HK-2 (cell line): ENCODE measurements around the gene SNX9.
"Not testable (repeated sequence)": the region's sequence is repeated elsewhere in the genome, so short reads cannot be mapped to it uniquely, and the experiment has no call there.

Source experiments
- DNase-seq: peaks from one replicate; pipeline ENCODE4 v3.0.0-alpha.2; 2018; ENCODE audit not compliant: unreplicated experiment

SNX9 gene

DNA sequence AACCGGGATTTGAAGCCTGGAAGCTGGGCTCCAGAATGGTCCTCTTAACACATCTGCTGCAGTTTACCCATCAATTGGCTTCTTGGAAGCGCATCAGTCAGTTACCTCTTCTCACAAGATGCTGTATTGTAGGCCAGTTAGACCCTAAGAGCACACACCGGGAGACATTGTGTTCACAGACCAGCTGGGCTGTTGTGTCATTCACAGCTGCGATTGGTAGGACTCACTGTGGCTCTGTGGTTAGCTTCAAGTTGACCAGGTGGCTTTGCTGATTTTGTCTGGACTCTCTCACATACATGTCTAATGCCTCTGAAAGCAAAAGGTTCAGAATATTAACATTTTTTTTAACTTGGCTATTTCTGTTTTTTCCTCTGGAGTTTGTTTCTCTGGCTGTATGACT is 64.8 kb downstream of the SNX9 start:
- no peak for DNase-seq

DNA sequence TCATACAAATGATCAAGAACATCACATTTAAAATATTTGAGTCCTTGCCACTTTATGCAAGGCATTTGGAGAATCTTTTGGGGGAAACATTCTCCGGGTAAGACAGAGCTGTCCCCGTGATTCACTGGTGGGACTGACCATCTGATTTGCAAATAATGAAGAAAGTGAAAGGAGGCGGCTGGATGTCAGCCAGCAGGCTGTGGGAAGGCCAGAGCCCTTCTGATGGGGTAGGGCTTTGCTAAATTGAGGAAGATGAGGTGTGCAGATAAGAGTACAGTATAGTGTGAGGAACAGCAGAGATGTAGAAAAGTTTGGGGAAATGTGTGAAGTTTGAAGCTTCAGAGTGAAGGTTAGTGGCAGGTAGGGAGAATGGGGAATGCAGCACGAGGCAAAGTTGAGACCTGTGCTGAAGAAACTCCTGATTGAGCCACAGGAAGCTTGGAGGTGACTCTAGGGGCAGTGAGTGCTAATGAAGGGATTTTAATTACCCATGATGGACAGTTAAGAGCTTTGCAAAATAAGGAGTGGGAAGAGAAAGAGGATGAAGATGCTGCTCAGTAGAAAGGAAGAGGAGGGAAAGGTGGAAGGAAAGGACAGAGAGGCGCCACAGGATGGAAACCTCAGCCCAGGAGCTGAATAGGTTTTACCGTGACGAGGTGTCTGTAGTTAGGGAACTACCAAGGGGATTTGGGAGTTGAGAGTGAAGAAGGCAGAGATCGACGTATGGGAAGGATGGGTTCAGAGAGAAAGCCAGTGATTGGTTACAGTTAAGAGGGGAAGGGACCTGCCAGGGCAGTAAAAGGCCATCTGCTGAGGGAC is 68.7 kb downstream of the SNX9 start:
- no peak for DNase-seq

DNA sequence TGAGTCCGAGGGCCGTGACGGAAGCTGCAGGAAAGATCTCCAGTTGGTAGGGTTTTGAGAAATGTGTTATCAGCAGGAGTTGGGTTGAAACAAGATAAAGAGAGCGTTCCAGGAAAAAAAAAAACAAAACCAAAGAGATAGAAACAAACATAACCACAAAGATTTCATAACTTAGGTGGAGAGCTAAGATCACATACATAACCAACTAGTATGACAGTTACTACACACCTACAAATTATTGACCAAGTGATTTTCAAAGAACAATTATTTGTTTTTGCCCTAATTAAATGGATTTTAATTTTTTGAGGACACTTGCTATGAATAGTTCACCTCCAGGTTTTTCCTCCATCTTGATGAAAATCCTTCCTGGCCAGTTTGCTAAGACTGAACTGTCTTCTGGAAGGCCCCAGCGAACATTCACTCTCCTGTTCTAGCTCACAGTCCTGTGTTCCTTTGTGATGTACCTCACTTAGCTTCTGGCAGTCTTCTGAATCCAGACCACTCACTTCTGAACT is 69.4 kb downstream of the SNX9 start:
- DNase-seq = no peak

DNA sequence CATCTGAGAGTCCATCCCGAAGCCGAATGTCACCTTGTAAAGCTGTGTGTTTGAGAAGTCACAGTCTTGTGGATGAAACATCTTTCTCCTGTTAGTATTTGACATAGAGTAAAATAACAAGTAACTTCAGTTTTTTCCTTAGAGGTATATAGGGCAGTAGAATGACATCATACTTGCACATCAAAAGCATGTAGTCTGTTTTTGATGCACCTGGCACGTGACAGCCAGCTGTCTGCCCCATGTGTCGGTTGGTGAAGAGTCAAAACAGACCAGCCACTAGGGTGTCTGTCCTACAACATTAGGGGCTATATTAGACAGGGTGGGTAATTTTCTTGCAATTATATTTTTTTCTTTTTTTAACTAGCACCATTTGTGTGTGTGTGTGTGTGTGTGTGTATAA is 70.2 kb downstream of the SNX9 start:
- DNase-seq = no peak

DNA sequence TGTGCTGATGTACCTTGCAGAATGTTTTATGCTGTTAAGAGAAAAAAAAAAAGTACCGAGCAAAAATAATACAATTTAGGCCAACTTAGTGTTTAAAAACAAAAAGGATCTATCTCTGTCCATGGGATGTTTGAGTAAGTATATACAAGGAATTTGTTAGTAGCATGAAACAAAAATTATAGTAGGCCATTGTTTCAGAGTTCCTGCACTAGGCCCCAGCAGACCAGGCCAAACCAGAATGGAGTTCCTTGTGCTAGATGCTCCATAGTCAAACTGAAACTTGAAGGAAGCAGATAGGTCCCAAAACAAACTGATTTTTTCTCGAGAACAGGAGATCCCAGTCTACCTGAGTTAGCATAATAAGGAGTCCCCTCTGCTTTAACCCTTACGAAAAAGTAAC is 72.5 kb downstream of the SNX9 start:
- DNase-seq = no peak

DNA sequence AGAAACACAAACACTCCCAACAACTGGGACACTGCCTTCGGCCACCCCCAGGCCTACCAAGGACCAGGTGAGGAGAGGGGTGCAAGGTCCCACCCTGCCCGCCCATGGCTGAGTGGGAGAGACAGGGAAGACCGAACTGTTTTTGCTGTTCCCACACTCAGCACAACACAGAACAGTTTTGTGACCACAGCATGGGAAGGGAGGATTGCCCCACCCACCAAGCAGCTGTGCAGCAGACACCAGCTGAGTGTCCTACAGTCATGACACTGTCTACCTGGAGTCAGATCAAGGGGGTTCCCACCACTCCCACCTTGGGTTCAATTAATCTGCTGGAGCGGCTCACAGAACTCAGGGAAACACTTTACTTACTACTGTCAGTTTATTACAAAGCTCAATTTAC is 73.9 kb downstream of the SNX9 start:
- no peak for DNase-seq

DNA sequence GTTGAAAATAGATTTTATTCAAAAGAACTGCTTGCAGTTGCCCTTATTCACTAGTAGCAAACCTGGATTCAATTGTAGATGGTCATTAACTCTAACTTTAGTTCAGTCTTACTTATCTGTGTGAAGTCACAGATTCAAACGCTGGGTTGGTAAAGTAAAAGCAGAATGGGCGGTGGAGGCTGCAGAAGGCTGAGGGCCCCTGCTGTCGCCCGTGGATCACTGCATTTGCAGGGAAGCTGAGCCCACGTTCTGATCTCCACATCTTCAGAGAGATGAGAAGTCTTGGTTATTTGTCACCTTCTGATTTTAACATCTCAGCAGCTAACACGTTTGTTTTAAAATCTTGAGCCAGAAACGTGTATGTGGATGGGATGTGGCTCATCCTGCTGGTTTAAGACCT is 75.1 kb downstream of the SNX9 start:
- DNase-seq = no peak

DNA sequence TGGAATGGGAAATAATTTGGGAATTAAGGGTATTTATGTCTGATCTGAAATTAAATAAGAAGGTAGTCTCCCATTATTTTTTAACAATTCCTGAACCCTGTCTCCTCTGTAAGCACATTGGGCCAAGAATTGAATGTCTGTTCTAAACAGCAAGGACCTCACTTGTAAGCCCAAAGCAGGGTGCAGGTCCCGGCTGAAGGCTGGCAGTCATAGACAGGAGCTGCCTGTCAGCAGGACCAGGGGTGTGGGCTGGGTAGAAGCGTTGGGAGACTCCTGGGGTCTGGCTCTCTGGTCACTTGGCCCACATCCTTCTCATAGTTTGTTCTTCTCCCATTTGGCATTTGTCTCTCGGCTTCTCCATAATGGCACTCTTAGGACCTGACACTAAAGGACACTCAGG is 75.6 kb downstream of the SNX9 start:
- DNase-seq = no peak

DNA sequence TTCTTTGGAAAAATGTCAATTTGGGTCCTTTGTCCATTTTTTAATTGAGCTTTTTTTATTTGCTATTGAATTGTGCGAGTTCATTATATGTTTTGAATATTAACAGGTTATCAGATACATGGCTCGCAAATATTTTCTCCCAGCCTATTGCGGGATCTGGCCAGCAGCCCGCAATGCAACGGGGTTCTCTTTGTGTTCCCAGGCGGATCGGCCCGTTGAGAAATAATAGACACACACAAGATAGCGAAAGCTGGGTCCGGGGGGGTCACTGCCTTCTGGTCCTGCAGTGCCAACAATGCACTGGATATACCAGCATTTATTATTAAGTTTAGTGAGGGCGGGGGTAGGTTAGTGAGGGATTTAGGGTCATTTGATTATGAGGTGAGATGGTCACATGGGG is 77.2 kb downstream of the SNX9 start:
- not testable (repeated sequence) for DNase-seq

DNA sequence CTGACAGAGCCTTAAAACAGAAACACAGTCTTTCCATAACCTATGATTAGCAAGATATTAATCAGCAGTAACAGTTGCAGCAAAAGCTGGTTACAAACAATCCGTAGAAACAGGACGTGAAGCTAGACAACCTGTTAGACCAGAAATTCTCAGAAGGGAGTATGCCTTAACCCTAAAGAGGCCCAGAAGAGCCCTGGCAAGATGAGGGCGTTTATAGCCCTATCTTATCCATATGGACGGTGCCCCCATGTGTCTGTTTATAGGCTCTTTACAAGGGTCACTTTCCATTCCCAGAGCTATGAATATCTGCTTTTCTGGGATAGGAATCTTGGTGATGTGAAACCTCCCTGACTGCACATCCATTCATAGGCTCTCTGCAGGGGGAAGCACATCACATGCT is 77.7 kb downstream of the SNX9 start:
- DNase-seq = not testable (repeated sequence)

DNA sequence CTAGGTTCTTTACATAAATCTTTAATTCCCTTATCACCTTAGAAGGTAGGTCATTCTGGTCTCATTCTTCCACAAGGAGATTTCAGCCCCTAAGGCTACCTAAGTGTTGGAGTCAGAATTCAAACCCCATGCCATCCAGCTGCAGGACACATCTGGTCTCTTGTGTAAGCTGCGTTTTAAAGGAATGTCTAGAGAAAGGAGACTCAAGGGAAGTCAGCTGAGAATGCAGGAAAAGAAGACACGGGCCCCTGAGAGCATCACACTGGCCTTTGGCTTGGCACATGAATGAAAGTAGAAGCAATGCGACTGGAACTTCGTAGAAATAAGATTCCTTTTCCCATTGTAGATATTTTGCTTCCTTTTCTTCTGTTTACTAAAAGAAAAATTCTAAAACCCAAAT is 82.0 kb downstream of the SNX9 start:
- no peak for DNase-seq

DNA sequence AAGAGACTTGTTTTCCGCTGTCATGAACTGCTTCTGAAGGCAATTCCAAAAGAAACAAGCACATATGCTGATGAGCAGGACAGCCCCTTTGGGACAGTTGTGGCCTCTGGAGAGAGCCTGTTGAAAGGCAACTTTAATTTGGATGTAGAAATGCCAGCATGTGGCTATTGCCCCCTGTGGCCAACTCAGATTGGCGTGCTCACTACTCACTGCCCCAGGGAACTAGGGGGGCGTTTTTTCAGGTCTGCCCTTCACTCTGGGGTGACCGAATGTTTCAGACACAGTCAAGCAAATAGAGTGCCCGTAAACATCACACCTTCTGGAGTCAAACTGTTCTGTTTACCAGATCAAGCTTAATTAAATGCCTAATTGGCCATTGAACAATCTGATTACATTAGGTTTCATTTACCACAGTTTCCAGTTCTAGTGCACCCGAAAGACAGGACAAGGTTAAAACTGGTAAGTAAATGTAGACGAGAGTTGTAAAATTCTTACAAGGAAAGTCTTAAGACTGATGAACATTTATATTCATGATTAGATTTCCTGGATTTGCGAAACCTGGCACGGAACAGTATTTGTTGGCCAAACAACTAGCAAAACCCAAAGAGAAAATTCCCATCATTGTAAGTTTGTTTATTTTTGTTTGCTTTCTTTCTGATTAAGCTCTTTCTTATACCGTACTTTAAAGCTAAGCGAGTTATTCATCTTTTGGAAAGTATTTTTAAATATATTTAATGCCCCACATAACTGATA is 82.7 kb downstream of the SNX9 start:
- no peak for DNase-seq

DNA sequence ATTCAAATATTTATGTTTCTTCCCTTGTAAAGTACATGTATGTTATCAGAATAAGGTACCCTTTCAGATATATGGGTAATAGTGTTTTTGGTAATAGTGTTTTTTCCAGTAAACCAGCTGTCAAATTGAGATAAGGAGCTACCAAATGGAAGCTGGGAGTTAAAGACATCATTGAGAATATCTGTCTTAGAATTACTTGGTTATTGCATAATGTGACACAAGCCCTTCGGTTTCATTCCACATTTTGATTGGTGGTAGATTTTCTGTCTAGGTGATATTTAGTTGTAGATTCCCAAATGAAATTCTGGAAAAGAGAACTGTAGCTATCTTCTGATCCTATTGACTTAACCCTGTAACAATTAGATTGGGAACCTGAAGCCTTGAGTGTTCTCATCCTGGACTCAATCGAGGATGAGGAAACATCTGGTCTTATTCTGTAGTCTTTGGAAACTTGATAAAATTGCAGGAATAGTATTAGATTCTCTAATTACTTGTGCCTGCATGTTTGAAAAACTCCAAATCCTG is 83.6 kb downstream of the SNX9 start:
- DNase-seq = no peak

DNA sequence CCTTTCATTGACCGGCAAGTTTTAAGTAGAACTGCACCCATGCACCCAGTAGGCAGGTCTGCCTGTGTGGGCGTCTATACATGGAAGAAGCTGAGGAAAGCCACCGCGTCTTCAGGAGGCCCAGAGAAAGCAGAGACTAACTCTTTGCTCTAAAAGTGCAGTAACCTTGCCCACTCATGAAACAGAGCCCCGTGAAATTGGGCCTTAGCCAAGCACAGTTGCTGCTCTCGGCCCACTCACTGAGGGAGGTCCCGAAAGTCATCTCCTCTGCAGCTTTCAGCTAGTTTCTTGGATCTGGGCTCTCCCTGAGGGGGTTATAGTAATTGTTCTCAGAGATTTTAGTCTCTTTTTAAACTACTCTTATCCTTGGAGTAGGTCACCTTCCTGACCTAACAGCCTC is 84.6 kb downstream of the SNX9 start:
- DNase-seq = no peak

DNA sequence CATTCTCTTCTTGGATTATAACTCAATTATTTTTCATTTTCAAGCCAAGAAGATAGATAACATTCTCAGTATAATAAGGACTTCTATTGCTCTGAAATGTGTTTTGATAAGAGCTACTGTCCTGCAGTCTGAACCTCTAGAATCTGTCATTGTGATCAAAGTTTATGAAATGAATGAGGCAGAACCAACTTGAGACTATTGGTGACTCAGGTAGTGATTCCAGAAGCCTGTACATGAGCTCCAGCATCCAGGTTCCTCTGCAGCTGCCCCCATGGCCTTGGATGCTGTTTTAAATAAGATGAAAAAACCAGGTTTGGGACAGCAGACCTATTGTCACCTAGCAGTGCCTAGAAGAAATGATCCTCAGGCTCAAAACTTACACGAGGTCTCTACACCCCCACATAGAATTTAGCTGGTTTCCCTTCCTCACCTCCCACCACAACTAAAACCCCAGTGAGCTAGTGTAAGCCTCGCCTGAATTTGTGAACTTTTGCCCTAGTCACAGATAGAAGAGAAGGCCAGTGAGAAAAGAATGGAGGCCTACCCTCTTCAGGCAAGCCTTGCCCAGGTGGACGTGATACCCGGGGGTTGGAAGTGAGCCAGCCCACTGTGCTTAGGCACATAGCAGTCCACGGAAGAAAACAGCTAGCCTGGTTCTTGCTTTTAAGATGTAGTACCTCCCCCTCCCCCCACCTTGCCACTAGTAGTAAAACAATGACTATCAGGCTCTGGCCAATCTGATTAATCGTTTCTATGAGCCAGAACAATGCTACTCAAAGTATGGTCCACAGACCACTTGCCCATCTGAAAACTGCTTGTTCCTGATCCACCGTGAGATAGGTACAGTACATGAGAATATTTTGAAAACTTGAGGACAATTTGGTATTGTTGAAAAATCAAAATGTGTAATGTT is 85.6 kb downstream of the SNX9 start:
- no peak for DNase-seq

DNA sequence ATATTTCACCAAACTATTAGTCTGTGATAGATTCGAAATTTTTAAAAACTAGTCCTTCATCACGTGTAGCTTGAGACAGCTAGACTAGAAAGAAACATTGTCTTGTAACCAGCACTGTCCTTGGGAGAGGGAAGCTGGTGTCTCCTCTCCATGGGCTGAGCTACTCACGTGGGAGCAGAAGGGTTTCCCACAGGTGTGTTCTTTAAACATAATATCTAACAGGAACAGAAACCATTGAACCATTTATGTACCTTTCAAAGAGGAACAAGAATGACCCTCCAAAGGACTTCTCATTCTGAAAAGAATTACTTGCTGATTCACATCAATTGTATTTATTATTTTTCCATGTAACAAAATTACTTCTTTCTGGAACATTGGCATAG is 86.2 kb downstream of the SNX9 start:
- no peak for DNase-seq

DNA sequence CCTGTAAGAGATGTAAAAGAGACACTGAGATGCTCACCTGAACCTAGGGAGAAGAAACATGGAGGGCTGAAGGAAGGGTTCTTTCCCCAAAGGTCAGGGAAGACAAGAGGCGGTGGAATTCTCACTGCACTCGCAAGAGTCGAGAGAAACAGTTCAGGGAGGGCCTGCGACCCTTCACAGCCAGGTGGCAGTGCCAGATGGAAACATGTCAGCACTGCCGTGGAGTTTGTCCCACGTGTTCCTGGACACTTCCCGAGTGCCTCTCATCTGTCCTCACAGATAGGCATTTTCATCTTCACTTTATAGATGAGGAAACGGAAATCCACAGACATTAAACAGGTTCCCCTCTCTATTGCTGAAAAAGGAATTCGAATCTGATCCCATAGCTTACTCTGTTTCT is 88.2 kb downstream of the SNX9 start:
- DNase-seq = no peak

DNA sequence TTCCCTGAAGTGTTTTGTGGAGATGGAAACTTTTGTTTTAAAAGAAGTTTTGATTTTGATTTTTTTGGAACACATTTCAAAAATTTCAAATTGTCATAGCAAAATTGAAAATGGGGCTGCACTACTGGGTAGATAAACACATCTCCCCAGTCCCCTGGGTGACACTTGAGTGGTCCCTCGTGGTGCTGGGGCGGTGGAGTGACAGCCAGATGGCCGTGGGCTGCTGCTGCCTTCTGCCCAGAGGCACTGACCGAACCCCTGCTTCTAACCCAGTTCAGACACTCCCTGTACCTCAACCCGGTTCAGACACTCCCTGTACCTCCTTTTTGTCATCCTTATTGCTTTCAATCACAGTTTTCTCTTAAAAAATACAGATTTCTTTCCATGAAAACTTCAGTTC is 88.7 kb downstream of the SNX9 start:
- no peak for DNase-seq

DNA sequence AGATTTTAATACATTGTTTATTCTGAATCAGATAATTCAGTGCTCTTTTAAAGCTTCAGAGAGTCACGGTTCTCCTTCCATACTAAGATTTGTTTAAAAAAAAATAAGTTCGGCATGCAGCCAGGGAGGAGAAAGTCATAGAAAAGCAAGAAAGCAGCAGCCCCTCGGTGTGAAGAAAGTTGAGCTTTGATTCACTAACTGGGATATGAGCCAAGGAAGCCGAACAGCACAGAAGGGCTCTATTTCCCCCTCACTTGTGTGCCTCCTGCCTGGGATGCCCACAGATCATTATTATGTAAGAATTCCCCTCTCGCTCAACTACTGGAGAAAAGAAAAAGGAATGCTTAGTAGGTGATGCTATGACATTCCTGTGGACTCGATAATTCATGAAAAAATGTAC is 89.3 kb downstream of the SNX9 start:
- DNase-seq = no peak

DNA sequence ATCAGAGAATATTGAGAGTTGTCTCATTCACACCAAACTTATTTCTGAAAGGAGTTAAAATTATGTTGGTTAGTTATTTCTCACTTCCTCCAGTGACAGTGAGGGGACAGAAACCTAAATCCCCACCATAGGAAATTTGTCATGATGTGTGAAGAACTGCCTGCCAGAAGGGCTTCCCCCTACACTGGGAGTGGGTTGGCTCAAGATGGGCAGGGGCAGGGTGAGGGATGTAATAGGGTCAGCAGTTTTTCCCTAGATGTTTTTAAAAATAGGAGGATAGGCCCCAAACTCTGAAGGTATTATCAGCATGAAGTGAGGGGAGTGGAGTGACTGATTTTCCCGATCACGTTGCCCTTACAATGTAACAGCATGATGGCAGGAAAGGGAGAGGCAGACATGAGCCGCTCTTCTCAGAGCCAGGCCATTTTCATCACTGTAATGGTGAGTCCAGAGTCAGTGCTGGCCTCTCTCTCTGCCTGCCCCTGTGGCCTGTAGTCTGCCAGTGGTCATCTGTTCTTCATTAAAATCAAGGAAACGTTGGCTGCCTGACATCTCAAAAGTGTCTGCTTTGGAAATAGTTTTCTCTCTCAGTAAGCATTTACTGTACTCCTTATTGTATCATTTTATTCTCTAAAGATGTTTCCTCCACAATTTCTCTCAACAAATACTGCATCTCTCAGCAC is 98.8 kb downstream of the SNX9 start:
- DNase-seq = no peak

DNA sequence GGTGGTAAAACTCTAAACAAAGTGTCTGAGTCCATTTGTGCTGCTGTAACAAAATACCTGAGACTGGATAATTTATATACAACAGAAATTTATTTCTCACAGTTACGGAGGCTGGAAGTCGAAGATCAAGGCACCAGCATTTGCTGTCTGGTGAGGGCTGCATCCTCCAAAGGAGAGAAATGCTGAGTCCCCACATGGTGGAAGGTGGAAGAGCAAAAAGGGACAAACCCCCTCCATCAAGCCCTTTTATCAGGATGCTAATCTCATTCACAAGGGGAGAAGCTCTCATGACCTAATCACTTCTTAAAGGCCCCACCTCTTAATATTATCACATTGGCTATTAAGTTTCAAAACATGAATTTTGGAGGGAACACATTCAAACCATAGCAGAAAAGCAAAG is 102.7 kb downstream of the SNX9 start:
- no peak for DNase-seq
